ENCODE results near the gene TMED4.

The TMED4 gene

GRCh38 chr7:44539669-44540506 lies 42.1 kb downstream of the TMED4 start:
- DNase-seq: no peak

GRCh38 chr7:44538798-44539668 lies 43.0 kb downstream of the TMED4 start:
- no peak for DNase-seq

- no peak for DNase-seq
Observed at GRCh38 chr7:44538093-44538797, 43.8 kb downstream of the TMED4 start.

GRCh38 chr7:44537442-44537841 lies 44.6 kb downstream of the TMED4 start:
- no peak for DNase-seq

GRCh38 chr7:44536090-44536489 lies 45.9 kb downstream of the TMED4 start:
- DNase-seq: no peak

GRCh38 chr7:44535348-44536064 lies 46.5 kb downstream of the TMED4 start:
- no peak for DNase-seq

- DNase-seq: peak; percentile 17
Observed at GRCh38 chr7:44534501-44534900, 47.5 kb downstream of the TMED4 start.

GRCh38 chr7:44534087-44534486 lies 47.9 kb downstream of the TMED4 start:
- no peak for DNase-seq

- DNase-seq: no peak
Observed at GRCh38 chr7:44533301-44534055, 48.6 kb downstream of the TMED4 start.

GRCh38 chr7:44531421-44532380 lies 50.3 kb downstream of the TMED4 start:
- DNase-seq: no peak

- no peak for DNase-seq
Observed at GRCh38 chr7:44530990-44531389, 51.0 kb downstream of the TMED4 start.

Data from GDM1 (cell line).